ENCODE measurements around the gene ZCCHC2.

The ZCCHC2 gene

DNA sequence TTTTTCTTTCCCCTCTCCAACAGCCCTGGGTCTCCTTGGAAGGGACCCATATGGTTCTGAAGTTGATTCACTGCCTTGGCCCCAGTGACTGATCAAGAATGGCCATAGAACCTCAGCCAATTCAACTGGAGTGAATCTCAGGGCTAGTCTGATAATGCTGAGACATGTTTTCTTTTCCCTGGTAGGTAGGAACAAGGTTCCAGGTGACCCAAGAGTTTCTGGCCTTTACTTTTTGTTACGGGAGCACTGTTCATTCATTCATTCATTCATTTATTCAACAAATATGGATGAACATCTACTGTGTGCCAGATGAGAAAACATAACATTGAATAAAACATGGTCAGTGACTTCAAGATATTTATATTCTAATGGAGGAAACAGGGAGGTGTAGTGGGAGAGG is 3.1 kb upstream of the ZCCHC2 start:
- TF ChIP-seq, protein P1, sequence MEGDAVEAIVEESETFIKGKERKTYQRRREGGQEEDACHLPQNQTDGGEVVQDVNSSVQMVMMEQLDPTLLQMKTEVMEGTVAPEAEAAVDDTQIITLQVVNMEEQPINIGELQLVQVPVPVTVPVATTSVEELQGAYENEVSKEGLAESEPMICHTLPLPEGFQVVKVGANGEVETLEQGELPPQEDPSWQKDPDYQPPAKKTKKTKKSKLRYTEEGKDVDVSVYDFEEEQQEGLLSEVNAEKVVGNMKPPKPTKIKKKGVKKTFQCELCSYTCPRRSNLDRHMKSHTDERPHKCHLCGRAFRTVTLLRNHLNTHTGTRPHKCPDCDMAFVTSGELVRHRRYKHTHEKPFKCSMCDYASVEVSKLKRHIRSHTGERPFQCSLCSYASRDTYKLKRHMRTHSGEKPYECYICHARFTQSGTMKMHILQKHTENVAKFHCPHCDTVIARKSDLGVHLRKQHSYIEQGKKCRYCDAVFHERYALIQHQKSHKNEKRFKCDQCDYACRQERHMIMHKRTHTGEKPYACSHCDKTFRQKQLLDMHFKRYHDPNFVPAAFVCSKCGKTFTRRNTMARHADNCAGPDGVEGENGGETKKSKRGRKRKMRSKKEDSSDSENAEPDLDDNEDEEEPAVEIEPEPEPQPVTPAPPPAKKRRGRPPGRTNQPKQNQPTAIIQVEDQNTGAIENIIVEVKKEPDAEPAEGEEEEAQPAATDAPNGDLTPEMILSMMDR (conservative IDR thresholded peaks at IDR 0.05; ENCODE audit: low read depth, low read length) = no peak
- H3K4me3 ChIP-seq (ENCODE audit: low read depth, low read length) = no peak overlapping the region
- no peak for DNase-seq (ENCODE audit: low read depth)

DNA sequence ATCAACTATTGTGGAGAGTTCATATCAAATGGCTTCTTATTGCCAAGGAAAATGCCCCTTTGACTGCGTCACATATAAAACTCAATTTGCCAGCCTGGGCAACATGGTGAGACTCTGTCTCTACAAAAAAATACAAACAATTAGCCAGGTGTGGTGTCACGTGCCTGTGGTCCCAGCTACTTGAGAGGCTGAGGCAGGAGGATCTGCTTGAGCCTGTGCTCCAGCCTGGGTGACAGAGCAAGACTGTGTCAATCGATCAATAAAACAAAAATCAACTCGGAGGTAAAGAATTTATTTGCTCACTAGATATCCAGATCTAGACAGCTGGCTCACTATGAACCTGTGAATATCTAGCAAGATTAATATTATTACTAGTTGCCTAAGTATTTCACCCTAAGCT is 1.7 kb upstream of the ZCCHC2 start:
- H3K4me3 ChIP-seq (ENCODE audit: low read depth, low read length) = no peak overlapping the region
- DNase-seq (ENCODE audit: low read depth) = no peak
- TF ChIP-seq, protein P1 (conservative IDR thresholded peaks at IDR 0.05; ENCODE audit: low read depth, low read length) = no peak

DNA sequence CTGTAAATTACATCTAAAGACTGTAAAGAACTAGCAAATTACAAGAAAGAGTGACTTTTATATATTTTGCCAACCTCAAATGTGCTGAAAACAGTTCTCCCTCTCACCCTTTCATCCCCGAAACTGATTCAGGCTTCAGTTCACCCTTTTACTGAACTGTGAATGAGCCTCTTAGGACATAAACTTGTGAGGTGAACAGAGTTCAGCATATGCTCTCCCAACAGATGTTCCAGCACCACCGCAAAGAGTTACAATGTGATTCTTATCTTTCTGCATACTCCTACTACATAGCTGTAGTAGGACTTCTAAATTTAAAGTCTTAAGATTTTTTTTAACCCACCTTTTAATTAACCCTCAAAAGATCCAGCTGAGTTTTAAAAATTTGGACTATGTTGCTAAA is 1.2 kb upstream of the ZCCHC2 start:
- peak; percentile 62 for DNase-seq (ENCODE audit: low read depth)
- TF ChIP-seq, protein P1 (conservative IDR thresholded peaks at IDR 0.05; ENCODE audit: low read depth, low read length) = no peak
- peak overlapping the region; percentile 86 for H3K4me3 ChIP-seq (ENCODE audit: low read depth, low read length)

DNA sequence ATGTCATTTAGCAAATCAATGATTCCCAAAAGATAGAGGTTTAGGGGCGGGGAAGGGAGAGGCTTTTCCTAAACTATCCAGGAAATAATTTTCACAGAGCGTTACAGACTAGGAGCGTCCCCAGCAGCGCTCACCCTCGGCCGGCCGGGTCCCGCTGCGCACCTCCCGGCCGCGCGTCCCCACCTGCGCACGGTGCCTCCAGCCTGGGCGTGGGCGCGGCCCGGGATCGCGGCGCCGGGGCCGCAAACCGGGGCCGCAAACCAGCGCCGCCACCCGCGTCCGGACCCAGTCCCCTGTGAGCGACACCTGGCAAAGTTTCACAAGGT is 684 bp upstream of the ZCCHC2 start:
- DNase-seq (ENCODE audit: low read depth) = no peak
- H3K4me3 ChIP-seq (ENCODE audit: low read depth, low read length) = peak overlapping the region; percentile 86
- TF ChIP-seq, protein P1 (conservative IDR thresholded peaks at IDR 0.05; ENCODE audit: low read depth, low read length) = no peak

DNA sequence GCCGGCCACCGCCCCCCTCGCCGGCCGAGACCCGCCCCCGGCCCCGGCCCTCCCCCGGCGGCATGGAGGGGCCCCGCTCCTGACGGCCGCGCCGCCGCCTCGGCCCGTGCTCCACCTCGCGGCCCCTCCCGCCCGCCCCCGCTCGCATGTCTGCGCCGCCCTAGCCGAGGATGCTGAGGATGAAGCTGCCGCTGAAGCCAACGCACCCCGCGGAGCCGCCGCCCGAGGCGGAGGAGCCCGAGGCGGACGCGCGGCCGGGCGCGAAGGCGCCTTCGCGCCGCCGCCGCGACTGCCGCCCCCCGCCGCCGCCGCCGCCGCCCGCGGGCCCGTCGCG is 397 bp downstream of the ZCCHC2 start:
- DNase-seq (ENCODE audit: low read depth) = no peak
- TF ChIP-seq, protein P1 (conservative IDR thresholded peaks at IDR 0.05; ENCODE audit: low read depth, low read length) = no peak
- peak overlapping the region; percentile 86 for H3K4me3 ChIP-seq (ENCODE audit: low read depth, low read length)

DNA sequence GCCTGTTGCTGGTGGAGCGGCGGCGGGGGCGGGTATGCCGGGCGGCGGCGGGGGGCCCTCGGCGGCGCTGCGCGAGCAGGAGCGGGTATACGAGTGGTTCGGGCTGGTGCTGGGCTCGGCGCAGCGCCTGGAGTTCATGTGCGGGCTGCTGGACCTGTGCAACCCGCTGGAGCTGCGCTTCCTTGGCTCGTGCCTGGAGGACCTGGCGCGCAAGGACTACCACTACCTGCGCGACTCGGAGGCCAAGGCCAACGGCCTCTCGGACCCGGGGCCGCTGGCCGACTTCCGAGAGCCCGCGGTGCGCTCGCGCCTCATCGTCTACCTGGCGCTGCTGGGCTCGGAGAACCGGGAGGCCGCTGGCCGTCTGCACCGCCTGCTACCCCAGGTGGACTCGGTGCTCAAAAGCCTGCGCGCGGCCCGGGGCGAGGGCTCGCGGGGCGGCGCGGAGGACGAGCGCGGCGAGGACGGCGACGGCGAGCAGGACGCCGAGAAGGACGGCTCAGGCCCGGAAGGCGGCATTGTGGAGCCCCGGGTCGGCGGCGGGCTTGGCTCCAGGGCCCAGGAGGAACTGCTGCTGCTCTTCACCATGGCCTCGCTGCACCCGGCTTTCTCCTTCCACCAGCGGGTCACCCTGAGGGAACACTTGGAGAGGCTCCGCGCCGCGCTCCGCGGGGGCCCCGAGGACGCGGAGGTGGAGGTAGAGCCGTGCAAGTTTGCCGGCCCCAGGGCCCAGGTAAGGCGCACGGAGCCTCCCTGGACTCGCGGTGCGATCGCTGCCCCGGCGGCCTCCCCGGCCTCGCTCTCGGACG is 1.0 kb downstream of the ZCCHC2 start:
- peak overlapping the region; percentile 86 for H3K4me3 ChIP-seq (ENCODE audit: low read depth, low read length)
- TF ChIP-seq, protein P1 (conservative IDR thresholded peaks at IDR 0.05; ENCODE audit: low read depth, low read length) = no peak
- DNase-seq (ENCODE audit: low read depth) = peak; percentile 69
